Measurements from ENCODE around the gene DMGDH. TPM values are rescaled to one million over a fixed set of nuclear protein-coding genes. Genes with fewer than 3 reads are reported as not detected.

DMGDH gene
- total RNA-seq, 1 donor from 2014 or later: 0.36 TPM

DNA sequence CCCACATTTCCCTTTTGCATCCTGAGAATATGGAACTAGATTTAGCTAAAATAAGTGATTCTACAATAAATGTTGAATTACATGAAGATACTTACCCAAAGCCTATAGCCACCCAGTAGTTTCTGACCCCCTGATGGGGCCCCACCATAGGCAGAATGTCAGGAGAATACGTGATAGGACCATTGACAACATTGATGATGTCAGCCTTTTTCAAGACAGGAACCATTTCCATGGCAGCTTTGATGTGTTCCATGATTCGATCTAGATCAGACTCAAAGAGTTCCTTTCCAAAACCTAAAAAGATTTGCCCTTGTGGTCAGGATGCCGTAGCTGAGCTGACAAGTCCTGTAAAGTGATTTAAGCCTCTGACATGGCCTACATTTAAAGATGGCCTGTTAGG lies 27.3 kb downstream of the DMGDH start:
- TF ChIP-seq, protein P1, sequence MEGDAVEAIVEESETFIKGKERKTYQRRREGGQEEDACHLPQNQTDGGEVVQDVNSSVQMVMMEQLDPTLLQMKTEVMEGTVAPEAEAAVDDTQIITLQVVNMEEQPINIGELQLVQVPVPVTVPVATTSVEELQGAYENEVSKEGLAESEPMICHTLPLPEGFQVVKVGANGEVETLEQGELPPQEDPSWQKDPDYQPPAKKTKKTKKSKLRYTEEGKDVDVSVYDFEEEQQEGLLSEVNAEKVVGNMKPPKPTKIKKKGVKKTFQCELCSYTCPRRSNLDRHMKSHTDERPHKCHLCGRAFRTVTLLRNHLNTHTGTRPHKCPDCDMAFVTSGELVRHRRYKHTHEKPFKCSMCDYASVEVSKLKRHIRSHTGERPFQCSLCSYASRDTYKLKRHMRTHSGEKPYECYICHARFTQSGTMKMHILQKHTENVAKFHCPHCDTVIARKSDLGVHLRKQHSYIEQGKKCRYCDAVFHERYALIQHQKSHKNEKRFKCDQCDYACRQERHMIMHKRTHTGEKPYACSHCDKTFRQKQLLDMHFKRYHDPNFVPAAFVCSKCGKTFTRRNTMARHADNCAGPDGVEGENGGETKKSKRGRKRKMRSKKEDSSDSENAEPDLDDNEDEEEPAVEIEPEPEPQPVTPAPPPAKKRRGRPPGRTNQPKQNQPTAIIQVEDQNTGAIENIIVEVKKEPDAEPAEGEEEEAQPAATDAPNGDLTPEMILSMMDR (IDR thresholded peaks at IDR 0.05; ENCODE audit: unreplicated experiment): no peak
- H3K27me3 Mint-ChIP-seq (ENCODE audit: unreplicated experiment): peaks cover 1% of the 10 kb centered on the region
- H3K4me3 Mint-ChIP-seq (ENCODE audit: unreplicated experiment): no peak overlapping the region
- H3K36me3 Mint-ChIP-seq (ENCODE audit: low read depth, unreplicated experiment): no peaks in the 10 kb centered on the region
- no peaks in the 10 kb centered on the region for H3K4me1 Mint-ChIP-seq (ENCODE audit: unreplicated experiment)
- no peak for DNase-seq (ENCODE audit: low spot score)
- no peaks in the 10 kb centered on the region for H3K9me3 Mint-ChIP-seq (ENCODE audit: unreplicated experiment)
- H3K27ac Mint-ChIP-seq (ENCODE audit: unreplicated experiment): no peak overlapping the region

DNA sequence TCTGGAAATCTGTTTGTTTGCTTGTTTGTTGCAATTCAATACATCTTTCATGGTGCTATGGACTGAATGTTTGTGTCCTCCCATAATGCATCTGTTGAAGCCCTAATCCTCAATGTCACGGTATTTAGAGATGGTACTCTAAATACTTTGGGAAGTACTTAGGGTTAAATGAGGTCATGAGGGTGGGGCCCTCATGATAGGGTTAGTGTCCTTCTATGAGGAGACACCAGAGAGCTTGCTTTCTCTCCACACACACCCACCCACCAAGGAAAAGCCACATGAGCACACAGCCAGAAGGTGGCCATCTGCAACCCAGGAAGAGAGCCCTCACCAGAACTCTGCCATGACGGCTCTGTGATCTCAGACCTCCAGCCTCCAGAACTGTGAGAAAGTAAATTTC lies 32.7 kb downstream of the DMGDH start:
- TF ChIP-seq, protein P1 (IDR thresholded peaks at IDR 0.05; ENCODE audit: unreplicated experiment): no peak

DNA sequence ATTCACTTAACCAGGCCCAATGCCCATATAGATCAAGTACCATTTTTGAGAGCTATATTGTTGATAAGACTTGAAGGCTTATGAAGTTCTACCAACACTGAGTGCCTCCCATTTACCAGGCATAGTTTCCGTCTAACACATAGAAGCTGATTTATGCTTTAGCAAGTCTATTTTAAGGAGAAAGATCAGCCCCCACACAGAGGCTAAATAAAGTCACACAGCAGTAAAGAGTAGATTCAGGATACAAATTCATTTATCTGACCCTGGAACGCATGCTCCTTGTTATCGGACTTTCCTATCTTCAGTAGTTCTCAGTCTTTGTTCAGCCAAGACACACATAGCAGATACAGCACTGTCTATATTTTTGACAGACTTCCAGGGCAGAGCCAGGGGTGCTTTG lies 34.2 kb downstream of the DMGDH start:
- peaks cover 1% of the 10 kb centered on the region for H3K27me3 Mint-ChIP-seq (ENCODE audit: unreplicated experiment)
- no peak overlapping the region for H3K4me3 Mint-ChIP-seq (ENCODE audit: unreplicated experiment)
- TF ChIP-seq, protein P1 (IDR thresholded peaks at IDR 0.05; ENCODE audit: unreplicated experiment): no peak
- H3K4me1 Mint-ChIP-seq (ENCODE audit: unreplicated experiment): no peaks in the 10 kb centered on the region
- no peak for DNase-seq (ENCODE audit: low spot score)
- H3K9me3 Mint-ChIP-seq (ENCODE audit: unreplicated experiment): no peaks in the 10 kb centered on the region
- H3K36me3 Mint-ChIP-seq (ENCODE audit: low read depth, unreplicated experiment): no peaks in the 10 kb centered on the region
- H3K27ac Mint-ChIP-seq (ENCODE audit: unreplicated experiment): no peak overlapping the region

More for the DNA sequence above, 32.7 kb downstream of the DMGDH start:
- no peak overlapping the region for H3K4me3 Mint-ChIP-seq (ENCODE audit: unreplicated experiment)
- peaks cover 1% of the 10 kb centered on the region for H3K27me3 Mint-ChIP-seq (ENCODE audit: unreplicated experiment)
- H3K9me3 Mint-ChIP-seq (ENCODE audit: unreplicated experiment): no peaks in the 10 kb centered on the region
- DNase-seq (ENCODE audit: low spot score): no peak
- H3K36me3 Mint-ChIP-seq (ENCODE audit: low read depth, unreplicated experiment): no peaks in the 10 kb centered on the region
- no peak overlapping the region for H3K27ac Mint-ChIP-seq (ENCODE audit: unreplicated experiment)
- no peaks in the 10 kb centered on the region for H3K4me1 Mint-ChIP-seq (ENCODE audit: unreplicated experiment)

DNA sequence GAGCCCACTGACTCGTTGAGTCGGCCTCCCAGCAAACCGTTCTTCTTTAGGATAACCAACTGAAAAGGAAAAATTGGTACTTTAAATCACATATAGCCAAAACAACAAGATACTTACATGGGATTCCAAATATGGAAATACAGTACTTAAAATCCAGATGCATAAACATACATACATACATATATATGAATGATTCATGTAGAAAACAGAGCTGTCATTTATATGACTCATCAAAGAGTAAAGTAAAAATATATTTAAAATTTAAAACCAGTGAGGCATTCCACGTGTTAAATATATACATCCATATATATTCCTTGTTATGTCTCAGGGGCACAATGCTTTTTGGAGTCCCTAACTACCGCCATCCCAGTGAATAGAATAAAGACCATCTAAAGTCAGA lies 36.7 kb downstream of the DMGDH start:
- Mint-ChIP-seq H3K9me3 (ENCODE audit: unreplicated experiment) (no peaks in the 10 kb centered on the region), H3K4me3 (ENCODE audit: unreplicated experiment) (no peak overlapping the region), H3K27me3 (ENCODE audit: unreplicated experiment) (no peaks in the 10 kb centered on the region), H3K4me1 (ENCODE audit: unreplicated experiment) (no peaks in the 10 kb centered on the region), H3K27ac (ENCODE audit: unreplicated experiment) (no peak overlapping the region), H3K36me3 (ENCODE audit: low read depth, unreplicated experiment) (no peaks in the 10 kb centered on the region)
- TF ChIP-seq, protein P1 (IDR thresholded peaks at IDR 0.05; ENCODE audit: unreplicated experiment): no peak
- DNase-seq (ENCODE audit: low spot score): no peak

DNA sequence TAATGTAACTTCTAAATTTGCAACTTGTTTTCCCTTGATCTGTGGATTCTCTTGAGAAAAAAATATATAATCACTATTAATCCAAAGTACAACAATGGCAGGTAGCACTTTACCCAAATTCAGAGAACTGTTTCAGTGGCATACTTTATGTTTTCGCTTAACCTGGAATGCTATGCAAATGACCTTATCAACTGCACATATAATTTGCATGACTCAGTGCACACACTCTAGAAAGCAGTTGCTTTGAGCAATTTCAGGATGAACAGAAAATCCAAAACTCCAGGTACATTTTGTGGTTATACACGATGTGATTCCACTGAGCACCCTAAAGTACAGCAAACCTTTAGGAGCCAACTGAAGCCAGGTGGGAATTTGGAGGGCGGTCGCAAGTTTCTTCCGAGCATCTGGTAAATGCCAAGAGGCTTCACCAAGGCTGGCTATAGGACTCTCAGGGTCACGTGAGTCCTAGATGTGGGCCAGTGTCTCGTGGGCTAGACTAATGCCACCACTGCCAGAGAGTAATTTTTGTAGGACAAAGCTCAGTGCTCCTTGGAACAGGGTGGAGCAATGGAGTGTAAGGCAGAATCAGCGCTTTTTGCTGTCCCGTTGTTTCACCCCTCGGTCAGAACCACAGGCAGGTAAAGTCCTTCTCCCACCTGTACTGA lies 37.3 kb downstream of the DMGDH start:
- H3K4me3 Mint-ChIP-seq (ENCODE audit: unreplicated experiment): no peak overlapping the region
- H3K27ac Mint-ChIP-seq (ENCODE audit: unreplicated experiment): no peak overlapping the region
- TF ChIP-seq, protein P1 (IDR thresholded peaks at IDR 0.05; ENCODE audit: unreplicated experiment): no peak
- H3K4me1 Mint-ChIP-seq (ENCODE audit: unreplicated experiment): no peaks in the 10 kb centered on the region
- no peaks in the 10 kb centered on the region for H3K9me3 Mint-ChIP-seq (ENCODE audit: unreplicated experiment)
- no peaks in the 10 kb centered on the region for H3K27me3 Mint-ChIP-seq (ENCODE audit: unreplicated experiment)
- H3K36me3 Mint-ChIP-seq (ENCODE audit: low read depth, unreplicated experiment): no peaks in the 10 kb centered on the region
- no peak for DNase-seq (ENCODE audit: low spot score)

Measured in endothelial cell (in vitro differentiated cells).